Coronary artery (tissue), 2 donors: Measurements from ENCODE around the gene GPRIN1.

Source experiments
- DNase-seq: peaks from one replicate; pipeline ENCODE4 v3.0.0-alpha.2; 2017; ENCODE audit warnings: low spot score
- H3K27ac ChIP-seq, 2 donors: fragments of 200-600 bp; sonication (generic); one replicate each; pipeline ENCODE4 v1.5.1; 2016 to 2019
- H3K4me3 ChIP-seq: fragments of 200-600 bp; sonication (generic); 2 replicates; pipeline ENCODE4 v1.5.1; 2016; ENCODE audit warnings: mild to moderate bottlenecking, moderate library complexity
- TF ChIP-seq, protein P1 (sequence below): fragments of 200-600 bp; sonication (generic); IDR thresholded peaks from one replicate; pipeline ENCODE4 v1.5.1; 2019; ENCODE audit warnings: antibody characterized with exemption

Gene GPRIN1

DNA sequence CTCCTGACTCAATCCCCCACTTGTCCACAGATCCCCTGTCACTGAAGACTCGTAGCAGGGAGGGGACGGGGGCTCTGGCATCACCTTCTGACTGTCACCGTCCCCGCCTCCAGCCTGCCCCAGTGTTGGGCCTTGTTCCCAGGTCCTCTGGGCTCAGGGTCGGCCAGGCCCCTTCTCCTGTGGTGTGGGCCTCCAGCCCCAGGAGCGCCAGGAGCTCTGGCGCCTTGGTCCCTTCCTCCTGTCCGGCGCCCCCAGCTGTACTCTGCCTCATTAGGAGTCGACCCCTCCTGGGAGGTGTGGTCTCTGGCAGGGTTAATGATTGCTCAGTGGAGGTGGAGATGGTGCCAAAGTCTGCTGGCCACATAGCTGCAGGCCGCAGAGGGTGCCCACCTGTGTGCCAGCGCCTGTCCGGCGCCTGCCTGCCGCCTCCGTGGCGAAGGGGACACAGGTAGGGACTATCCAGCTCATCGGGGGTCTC is 61.0 kb downstream of the GPRIN1 start, which contains the start of gene CDHR2:
Gene CDHR2, plus strand, starts transcription at position 376 of the 478 bp plus-strand sequence. CDS start 16,011 bp downstream, outside the sequence.
- TF ChIP-seq, protein P1, sequence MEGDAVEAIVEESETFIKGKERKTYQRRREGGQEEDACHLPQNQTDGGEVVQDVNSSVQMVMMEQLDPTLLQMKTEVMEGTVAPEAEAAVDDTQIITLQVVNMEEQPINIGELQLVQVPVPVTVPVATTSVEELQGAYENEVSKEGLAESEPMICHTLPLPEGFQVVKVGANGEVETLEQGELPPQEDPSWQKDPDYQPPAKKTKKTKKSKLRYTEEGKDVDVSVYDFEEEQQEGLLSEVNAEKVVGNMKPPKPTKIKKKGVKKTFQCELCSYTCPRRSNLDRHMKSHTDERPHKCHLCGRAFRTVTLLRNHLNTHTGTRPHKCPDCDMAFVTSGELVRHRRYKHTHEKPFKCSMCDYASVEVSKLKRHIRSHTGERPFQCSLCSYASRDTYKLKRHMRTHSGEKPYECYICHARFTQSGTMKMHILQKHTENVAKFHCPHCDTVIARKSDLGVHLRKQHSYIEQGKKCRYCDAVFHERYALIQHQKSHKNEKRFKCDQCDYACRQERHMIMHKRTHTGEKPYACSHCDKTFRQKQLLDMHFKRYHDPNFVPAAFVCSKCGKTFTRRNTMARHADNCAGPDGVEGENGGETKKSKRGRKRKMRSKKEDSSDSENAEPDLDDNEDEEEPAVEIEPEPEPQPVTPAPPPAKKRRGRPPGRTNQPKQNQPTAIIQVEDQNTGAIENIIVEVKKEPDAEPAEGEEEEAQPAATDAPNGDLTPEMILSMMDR, result no peak
- no peak for DNase-seq
- H3K27ac ChIP-seq, result no peak within 1 kb of the TSS
- no peak within 1 kb of the TSS for H3K4me3 ChIP-seq

DNA sequence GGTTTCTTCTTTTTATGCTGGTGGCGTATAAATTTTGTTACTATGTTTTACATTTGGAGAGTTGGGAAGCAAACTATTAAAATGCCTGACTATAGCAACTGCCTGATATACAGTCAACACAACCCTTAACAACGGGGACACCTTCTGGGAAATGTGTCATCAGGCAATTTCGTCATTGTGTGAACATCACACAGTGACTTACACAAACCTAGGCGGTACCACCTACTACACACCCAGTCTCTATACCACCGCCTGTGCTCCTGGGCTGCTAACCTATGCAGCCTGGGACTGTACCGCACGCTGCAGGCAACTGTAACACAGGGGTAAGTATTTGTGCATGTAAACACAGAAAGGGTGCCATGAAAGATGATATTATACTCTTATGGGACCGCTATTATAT is 62.2 kb downstream of the GPRIN1 start:
- no peak overlapping the region for H3K4me3 ChIP-seq
- TF ChIP-seq, protein P1, result no peak
- no peak for DNase-seq
- no peak overlapping the region for H3K27ac ChIP-seq
